Activated CD4-positive, alpha-beta memory T cell treated with anti-CD3 and anti-CD28 coated beads for 36 hours (primary cell): ENCODE data around the gene ZNF594. TPM values are rescaled to one million over a fixed set of nuclear protein-coding genes. Genes with fewer than 3 reads are reported as not detected.
"Not testable (repeated sequence)": the region's sequence is repeated elsewhere in the genome, so short reads cannot be mapped to it uniquely, and the experiment has no call there.

Source experiments
- CTCF ChIA-PET: fragments of 350-600 bp; sonication (Branson Sonifier 250); formaldehyde crosslinking; loops from one replicate; lab custom pipeline; 2021; ENCODE audit warnings: antibody characterized with exemption, inconsistent platforms; lab: Charles Lee
- POLR2A ChIA-PET: fragments of 350-600 bp; sonication (Branson Sonifier 250); formaldehyde crosslinking; loops from one replicate; lab custom pipeline; 2021; ENCODE audit warnings: antibody characterized with exemption; lab: Charles Lee
- DNase-seq: peaks from one replicate; pipeline ENCODE4 v3.0.0-alpha.2; 2020
- H3K27ac Mint-ChIP-seq: one replicate; pipeline ENCODE4 v1.8.0; 2021; ENCODE audit warnings: mixed read lengths
- H3K27me3 Mint-ChIP-seq: one replicate; pipeline ENCODE4 v1.8.0; 2021; ENCODE audit warnings: mixed read lengths
- H3K36me3 Mint-ChIP-seq: one replicate; pipeline ENCODE4 v1.8.0; 2021; ENCODE audit warnings: mixed read lengths
- H3K4me1 Mint-ChIP-seq: one replicate; pipeline ENCODE4 v1.8.0; 2021; ENCODE audit warnings: low read depth, mixed read lengths
- H3K4me3 Mint-ChIP-seq: one replicate; pipeline ENCODE4 v1.8.0; 2021; ENCODE audit warnings: mild to moderate bottlenecking, mixed read lengths
- H3K9me3 Mint-ChIP-seq: one replicate; pipeline ENCODE4 v1.8.0; 2021; ENCODE audit warnings: mixed read lengths
- intact Hi-C: fragments of 100-400 bp; cut with micrococcal nuclease; formaldehyde crosslinking; loops from one replicate; pipeline ENCODE4 v1.15.1; 2023
- total RNA-seq, 2 experiments: library from RNA; stranded (reverse); gene quantifications; one replicate each; pipeline ENCODE4 v1.2.3, GENCODE V29; 2021

The ZNF594 gene
- total RNA-seq, 2 experiments from 2014 or later: 5.3 to 6.2 TPM

DNA sequence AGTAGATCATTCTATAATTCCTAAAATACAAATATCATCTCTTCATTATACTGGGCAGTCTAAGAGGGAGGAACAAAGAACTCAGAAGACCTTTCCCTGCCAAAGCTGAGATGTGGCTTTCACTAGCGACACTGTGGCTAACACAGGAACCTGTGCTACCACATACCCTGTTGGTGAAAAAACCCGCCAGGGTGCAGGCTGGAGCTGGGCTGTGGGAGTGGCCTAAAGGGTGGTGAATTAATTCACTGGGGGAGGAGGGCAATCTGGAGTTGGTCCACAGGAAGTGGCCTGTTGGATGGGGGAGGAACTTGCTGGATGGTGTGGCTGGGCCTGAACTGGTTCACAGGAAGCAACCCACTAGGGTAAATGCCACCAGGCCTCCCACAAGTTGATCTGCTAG, 7.4 kb downstream of the ZNF594 start:
- POLR2A ChIA-PET: no interaction called here
- H3K27me3 Mint-ChIP-seq: no peaks in the 10 kb centered on the region
- CTCF ChIA-PET: no interaction called here
- H3K27ac Mint-ChIP-seq: no peak overlapping the region
- no peak overlapping the region for H3K4me3 Mint-ChIP-seq
- H3K36me3 Mint-ChIP-seq: peaks cover 84% of the 10 kb centered on the region
- no peaks in the 10 kb centered on the region for H3K4me1 Mint-ChIP-seq
- peaks cover 87% of the 10 kb centered on the region for H3K9me3 Mint-ChIP-seq
- intact Hi-C loops: no loop called here
- DNase-seq: no peak

DNA sequence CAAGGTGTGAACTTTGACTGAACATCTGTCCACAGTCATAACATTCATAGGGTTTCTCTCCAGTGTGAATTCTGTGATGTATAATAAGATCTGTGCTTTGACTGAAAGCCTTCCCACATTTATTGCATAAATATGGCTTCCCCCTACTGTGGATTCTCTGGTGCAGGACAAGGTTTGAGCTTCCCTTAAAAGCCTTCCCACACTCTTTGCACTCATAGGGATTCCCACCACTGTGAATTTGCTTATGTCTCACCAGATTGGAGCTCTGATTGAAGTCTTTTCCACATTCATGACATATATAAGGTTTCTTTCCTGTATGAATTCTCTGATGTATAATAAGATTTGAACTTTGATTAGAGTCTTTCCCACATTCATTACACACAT, 8.3 kb downstream of the ZNF594 start:
- intact Hi-C loops: no loop called here
- peaks cover 86% of the 10 kb centered on the region for H3K36me3 Mint-ChIP-seq
- H3K9me3 Mint-ChIP-seq: peaks cover 94% of the 10 kb centered on the region
- no peaks in the 10 kb centered on the region for H3K27me3 Mint-ChIP-seq
- no peak for DNase-seq
- H3K4me3 Mint-ChIP-seq: no peak overlapping the region
- CTCF ChIA-PET: interaction anchor here (0.5 to 2.7 kb wide), 4 partner anchors 7 to 136 kb away, joined by 3 to 8 read pairs (median 3); partner anchors contain the start of gene ZNF594
- H3K4me1 Mint-ChIP-seq: no peaks in the 10 kb centered on the region
- POLR2A ChIA-PET: interaction anchor here (2.0 kb wide), 1 partner anchor 8 kb away, joined by 6 read pairs; no protein-coding TSS in a partner anchor
- no peak overlapping the region for H3K27ac Mint-ChIP-seq

DNA sequence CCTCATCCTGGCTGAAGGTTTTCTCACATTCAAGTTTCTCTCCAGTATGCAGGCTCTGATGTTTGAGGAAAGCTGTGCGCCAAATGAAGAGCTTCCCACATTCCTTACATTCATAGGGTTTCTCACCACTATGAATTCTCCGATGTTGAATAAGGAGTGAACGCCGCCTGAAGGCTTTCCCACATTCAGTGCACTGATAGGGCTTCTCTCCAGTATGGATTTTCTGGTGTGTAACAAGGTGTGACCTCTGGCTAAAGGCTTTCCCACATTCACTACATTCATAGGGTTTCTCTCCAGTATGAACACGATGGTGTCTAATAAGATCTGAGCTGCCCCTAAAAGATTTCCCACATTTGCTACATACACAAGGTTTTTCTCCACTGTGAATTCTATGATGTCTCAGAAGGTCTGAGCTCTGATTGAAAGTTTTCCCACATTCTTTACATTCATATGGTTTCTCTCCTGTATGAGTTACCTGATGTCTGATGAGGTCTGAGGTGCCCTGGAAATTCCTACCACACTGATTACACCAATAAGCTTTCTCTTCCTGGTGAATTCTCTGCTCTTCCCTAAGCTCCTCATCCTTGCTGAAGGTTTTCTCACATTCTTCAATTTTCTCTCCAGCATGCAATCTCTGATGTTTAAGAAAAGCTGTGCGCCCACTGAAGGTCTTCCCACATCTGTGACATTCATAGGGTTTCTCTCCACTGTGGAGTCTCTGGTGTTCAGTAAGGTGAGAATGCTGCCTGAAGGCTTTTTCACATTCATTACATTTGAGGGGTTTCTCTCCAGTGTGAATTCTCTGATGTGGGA, 8.9 kb downstream of the ZNF594 start:
- ChIA-PET CTCF (interaction anchor here (0.7 to 2.7 kb wide), 3 partner anchors 8 to 26 kb away, joined by 3 to 8 read pairs (median 3); partner anchors contain the start of gene ZNF594), POLR2A (interaction anchor here (2.0 kb wide), 1 partner anchor 8 kb away, joined by 6 read pairs; no protein-coding TSS in a partner anchor)
- no peaks in the 10 kb centered on the region for H3K27me3 Mint-ChIP-seq
- no peak overlapping the region for H3K4me3 Mint-ChIP-seq
- intact Hi-C loops: no loop called here
- H3K4me1 Mint-ChIP-seq: no peaks in the 10 kb centered on the region
- H3K36me3 Mint-ChIP-seq: peaks cover 83% of the 10 kb centered on the region
- H3K27ac Mint-ChIP-seq: no peak overlapping the region
- H3K9me3 Mint-ChIP-seq: peaks cover 90% of the 10 kb centered on the region
- no peak for DNase-seq

DNA sequence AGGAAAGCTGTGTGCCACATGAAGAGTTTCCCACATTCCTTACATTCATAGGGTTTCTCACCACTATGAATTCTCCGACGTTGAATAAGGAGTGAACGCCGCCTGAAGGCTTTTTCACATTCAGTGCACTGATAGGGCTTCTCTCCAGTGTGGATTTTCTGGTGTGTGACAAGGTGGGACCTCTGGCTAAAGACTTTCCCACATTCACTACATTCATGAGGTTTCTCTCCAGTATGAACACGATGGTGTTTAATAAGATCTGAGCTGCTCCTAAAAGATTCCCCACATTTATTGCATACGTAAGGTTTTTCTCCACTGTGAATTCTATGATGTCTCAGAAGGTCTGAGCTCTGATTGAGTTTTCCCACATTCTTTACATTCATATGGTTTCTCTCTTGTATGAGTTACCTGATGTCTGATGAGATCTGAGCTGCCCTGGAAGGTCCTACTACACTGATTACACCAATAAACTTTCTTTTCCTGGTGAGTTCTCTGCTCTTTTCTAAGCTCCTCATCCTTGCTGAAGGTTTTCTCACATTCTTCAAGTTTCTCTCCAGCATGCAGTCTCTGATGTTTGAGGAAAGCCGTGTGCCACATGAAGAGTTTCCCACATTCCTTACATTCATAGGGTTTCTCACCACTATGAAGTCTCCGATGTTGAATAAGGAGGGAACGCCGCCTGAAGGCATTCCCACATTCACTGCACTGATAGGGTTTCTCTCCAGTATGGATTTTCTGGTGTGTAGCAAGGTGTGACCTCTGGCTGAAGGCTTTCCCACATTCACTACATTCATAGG, 10.0 kb downstream of the ZNF594 start:
- CTCF ChIA-PET: interaction anchor here (1.5 to 2.7 kb wide), 2 partner anchors 9 to 10 kb away, joined by 3 to 8 read pairs; partner anchors contain the start of gene ZNF594

DNA sequence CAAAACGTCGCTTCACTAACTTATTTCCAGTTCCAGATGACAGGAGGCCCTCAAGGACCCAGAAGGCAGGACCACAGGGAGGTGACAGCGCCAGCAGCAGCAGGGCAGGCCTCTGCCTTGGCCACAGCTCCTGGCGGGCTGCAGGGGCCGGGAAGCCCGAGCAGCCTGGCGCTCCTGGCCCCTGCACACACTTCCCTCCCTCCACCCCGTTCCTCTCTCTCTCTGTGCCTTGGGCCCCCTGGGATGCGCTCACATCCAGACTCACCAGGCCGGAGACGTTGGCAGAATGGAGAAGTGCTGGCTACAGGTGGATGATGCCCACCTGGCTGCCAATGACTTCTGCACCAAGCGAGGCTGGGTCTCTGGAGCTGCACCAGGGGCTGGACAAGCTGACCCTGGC, 12.7 kb downstream of the ZNF594 start:
- intact Hi-C loops: no loop called here
- CTCF ChIA-PET: no interaction called here
- H3K9me3 Mint-ChIP-seq: peaks cover 80% of the 10 kb centered on the region

More for the DNA sequence above, 10.0 kb downstream of the ZNF594 start:
- DNase-seq: no peak
- Mint-ChIP-seq H3K27me3 (no peaks in the 10 kb centered on the region), H3K27ac (no peak overlapping the region), H3K9me3 (peaks cover 87% of the 10 kb centered on the region), H3K36me3 (peaks cover 78% of the 10 kb centered on the region), H3K4me1 (no peaks in the 10 kb centered on the region), H3K4me3 (no peak overlapping the region)
- POLR2A ChIA-PET: interaction anchor here (1.0 to 2.0 kb wide), 2 partner anchors 9 to 85 kb away, joined by 3 to 6 read pairs; no protein-coding TSS in a partner anchor
- intact Hi-C loops: no loop called here

DNA sequence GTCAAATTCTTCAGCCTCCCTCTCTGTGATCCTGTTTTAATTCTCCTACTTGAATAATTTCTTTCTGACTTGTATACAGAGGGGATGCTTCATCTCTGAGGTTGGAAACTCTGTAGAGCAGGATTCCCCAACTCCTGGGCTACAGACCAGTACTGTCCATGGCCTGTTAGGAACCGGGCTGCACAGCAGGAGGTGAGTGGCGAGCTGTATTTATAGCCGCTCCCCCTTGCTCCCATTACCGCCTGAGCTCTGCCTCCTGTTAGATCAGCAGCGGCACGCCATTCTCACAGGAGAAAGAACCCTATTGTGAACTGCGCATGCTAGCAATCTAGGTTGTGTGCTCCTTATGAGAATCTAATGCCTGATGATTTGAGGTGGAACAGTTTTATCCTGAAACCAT, 16.6 kb downstream of the ZNF594 start:
- intact Hi-C loops, H3K4me1 Mint-ChIP-seq, H3K27me3 Mint-ChIP-seq, CTCF ChIA-PET, POLR2A ChIA-PET, H3K27ac Mint-ChIP-seq, H3K4me3 Mint-ChIP-seq, DNase-seq: not testable (repeated sequence)
- H3K36me3 Mint-ChIP-seq: peaks cover 35% of the 10 kb centered on the region
- H3K9me3 Mint-ChIP-seq: peaks cover 58% of the 10 kb centered on the region

More for the DNA sequence above, 12.7 kb downstream of the ZNF594 start:
- POLR2A ChIA-PET: no interaction called here
- Mint-ChIP-seq H3K27me3 (no peaks in the 10 kb centered on the region), H3K27ac (no peak overlapping the region), H3K4me1 (no peaks in the 10 kb centered on the region), H3K36me3 (peaks cover 70% of the 10 kb centered on the region), H3K4me3 (no peak overlapping the region)
- DNase-seq: no peak

DNA sequence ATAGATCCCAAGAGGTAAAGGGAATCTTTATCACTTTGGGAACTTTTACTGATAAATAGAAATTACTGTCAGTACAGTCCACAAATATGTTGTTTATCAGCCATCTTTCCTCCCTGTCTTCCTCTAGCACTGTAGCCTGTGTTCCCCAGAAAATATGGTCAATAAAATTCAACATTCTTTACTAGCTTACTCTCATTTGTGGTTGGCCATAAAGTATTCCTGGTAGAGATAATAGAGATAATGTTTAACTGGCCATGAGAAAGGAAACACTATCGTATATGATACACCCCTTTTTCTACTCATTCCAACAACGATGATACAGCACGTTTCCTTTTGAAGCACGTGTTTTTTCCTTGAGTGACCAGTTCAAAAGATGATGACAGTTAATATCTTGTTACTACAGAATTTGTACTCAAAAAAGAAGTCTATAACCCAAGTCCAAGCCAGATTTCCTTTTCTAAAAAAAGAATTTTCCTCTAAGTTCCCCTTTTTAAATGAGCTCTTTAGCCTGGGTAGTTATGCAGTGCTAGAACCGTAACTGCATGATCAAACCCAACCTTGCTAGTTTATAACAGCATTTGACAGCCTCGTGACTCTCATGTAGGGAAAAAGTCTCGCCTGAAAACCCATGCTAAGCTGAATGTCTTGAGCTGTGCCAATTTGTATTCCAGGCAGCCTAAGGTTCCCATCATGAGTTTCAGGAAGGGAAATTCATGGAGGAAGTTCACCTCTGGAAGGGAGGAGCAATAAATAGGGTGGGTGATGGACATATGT, 25.7 kb downstream of the ZNF594 start:
- CTCF ChIA-PET, H3K4me1 Mint-ChIP-seq, H3K36me3 Mint-ChIP-seq, DNase-seq, POLR2A ChIA-PET, H3K9me3 Mint-ChIP-seq, H3K4me3 Mint-ChIP-seq, H3K27ac Mint-ChIP-seq, intact Hi-C loops, H3K27me3 Mint-ChIP-seq: not testable (repeated sequence)

DNA sequence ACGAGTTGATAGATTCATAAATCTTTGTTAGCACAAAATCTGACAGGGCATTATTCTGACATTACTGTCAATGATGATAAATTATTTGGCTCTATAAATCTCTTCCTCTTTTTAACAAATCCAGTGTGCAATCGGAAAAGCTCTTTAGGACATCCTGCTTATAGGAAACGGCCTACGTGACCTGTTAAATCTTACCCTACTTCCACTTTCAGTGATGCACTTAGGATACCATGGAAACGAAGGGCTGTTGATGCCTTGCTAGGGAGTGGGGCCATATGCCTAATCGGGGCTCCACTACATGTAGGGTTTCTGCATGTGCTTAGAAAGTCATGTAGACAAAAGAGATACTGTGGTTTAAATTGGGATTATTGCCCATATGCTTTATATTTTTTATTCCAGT, 27.2 kb downstream of the ZNF594 start:
- Mint-ChIP-seq H3K4me3 (no peak overlapping the region), H3K27me3 (peaks cover 10% of the 10 kb centered on the region), H3K9me3 (no peaks in the 10 kb centered on the region), H3K4me1 (no peaks in the 10 kb centered on the region), H3K36me3 (no peaks in the 10 kb centered on the region), H3K27ac (no peak overlapping the region)
- DNase-seq: no peak
- CTCF ChIA-PET: no interaction called here
- POLR2A ChIA-PET: no interaction called here
- intact Hi-C loops: no loop called here

DNA sequence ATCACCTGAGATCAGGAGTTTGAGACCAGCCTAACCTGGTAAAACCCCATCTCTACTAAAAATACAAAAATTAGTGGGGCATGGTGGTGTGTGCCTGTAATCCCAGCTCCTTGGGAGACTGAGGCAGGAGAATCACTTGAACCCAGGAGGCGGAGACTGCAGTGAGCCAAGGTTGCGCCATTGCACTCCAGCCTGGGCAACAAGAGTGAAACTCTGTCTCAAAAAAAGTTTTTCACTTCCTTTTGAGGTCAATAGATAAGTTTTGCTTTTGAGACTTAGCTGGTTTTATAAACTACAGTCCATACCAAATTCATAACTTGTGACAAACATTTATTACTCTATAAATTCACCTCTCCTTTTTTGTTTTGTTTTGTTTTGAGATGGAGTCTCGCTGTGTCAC, 29.9 kb downstream of the ZNF594 start:
- intact Hi-C loops, POLR2A ChIA-PET, H3K9me3 Mint-ChIP-seq, H3K36me3 Mint-ChIP-seq, H3K27ac Mint-ChIP-seq, H3K4me1 Mint-ChIP-seq, DNase-seq, CTCF ChIA-PET, H3K4me3 Mint-ChIP-seq: not testable (repeated sequence)
- H3K27me3 Mint-ChIP-seq: peaks cover 18% of the 10 kb centered on the region

DNA sequence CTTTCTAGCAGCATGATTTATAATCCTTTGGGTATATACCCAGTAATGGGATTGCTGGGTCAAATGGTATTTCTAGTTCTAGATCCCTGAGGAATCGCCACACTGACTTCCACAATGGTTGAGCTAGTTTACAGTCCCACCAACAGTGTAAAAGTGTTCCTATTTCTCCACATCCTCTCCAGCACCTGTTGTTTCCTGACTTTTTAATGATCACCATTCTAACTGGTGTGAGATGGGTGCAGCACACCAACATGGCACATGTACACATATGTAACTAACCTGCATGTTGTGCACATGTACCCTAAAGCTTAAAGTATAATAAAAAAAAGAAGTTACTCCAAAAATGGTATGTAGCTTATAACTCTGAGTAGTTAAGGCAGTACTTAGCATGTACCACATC, 31.0 kb downstream of the ZNF594 start:
- H3K36me3 Mint-ChIP-seq, intact Hi-C loops, H3K4me1 Mint-ChIP-seq, DNase-seq, POLR2A ChIA-PET, H3K27ac Mint-ChIP-seq, H3K4me3 Mint-ChIP-seq, CTCF ChIA-PET, H3K9me3 Mint-ChIP-seq: not testable (repeated sequence)
- H3K27me3 Mint-ChIP-seq: peaks cover 18% of the 10 kb centered on the region

DNA sequence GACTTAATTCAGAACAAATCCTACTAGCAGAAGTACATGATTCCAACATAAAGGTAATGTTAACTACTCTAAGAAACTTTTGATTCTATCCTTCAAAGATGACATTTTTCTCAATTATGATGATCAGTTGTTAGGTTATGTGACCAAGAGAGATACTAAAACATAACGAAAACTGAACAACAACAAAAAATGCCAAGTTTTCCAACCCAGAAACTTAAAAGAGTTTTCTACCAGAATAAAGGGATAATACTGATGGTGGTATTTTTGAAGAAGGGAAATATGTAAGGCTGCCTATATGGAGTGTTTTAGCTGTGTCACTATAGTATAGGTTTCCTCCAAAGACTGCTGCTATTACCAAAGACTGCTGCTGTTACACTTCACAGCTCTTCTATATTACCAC, 45.5 kb downstream of the ZNF594 start:
- H3K9me3 Mint-ChIP-seq, intact Hi-C loops, H3K27ac Mint-ChIP-seq, H3K36me3 Mint-ChIP-seq, H3K4me1 Mint-ChIP-seq, POLR2A ChIA-PET, H3K4me3 Mint-ChIP-seq, CTCF ChIA-PET, DNase-seq: not testable (repeated sequence)
- H3K27me3 Mint-ChIP-seq: peaks cover 12% of the 10 kb centered on the region

DNA sequence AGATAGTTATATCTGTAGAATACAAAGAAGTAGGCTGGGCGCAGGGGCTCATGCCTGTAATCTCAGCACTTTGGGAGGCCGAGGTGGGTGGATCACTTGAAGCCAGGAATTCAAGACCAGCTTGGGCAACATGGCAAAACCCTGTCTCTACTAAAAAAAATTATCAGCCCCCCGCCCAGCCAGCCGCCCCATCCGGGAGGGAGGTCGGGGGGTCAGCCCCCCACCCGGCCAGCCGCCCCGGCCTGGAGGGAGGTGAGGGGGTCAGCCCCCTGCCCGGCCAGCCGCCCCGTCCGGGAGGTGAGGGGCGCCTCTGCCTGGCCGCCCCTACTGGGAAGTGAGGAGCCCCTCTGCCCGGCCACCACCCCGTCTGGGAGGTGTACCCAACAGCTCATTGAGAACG, 48.8 kb downstream of the ZNF594 start:
- intact Hi-C loops, DNase-seq, H3K9me3 Mint-ChIP-seq, POLR2A ChIA-PET, CTCF ChIA-PET, H3K36me3 Mint-ChIP-seq, H3K27ac Mint-ChIP-seq, H3K4me1 Mint-ChIP-seq, H3K4me3 Mint-ChIP-seq, H3K27me3 Mint-ChIP-seq: not testable (repeated sequence)
